ENCODE measurements around the gene TCEAL7. TPM values are rescaled to one million over a fixed set of nuclear protein-coding genes. Genes with fewer than 3 reads are reported as not detected.

The TCEAL7 gene
- total RNA-seq, 1 donor from 2014 or later = 16.5 TPM

- H3K9me3 Mint-ChIP-seq (ENCODE audit: low read depth) = no peaks in the 10 kb centered on the region
- no peak for TF ChIP-seq CTCF (IDR thresholded peaks at IDR 0.05)
- peak overlapping the region; percentile 81 for H3K4me3 Mint-ChIP-seq (ENCODE audit: unreplicated experiment)
- H3K27ac Mint-ChIP-seq (ENCODE audit: unreplicated experiment) = peak overlapping the region; percentile 87
- peaks cover 3% of the 10 kb centered on the region for H3K36me3 Mint-ChIP-seq (ENCODE audit: low read depth)
- H3K27me3 Mint-ChIP-seq (ENCODE audit: low read depth) = no peaks in the 10 kb centered on the region
- peaks cover 22% of the 10 kb centered on the region for H3K4me1 Mint-ChIP-seq (ENCODE audit: low read depth)
- DNase-seq (ENCODE audit: low spot score) = no peak
Observed at GRCh38 chrX:103376979-103377324, 46.9 kb downstream of the TCEAL7 start.

GRCh38 chrX:103378990-103379389, 49.0 kb downstream of the TCEAL7 start:
- no peak for DNase-seq (ENCODE audit: low spot score)
- H3K36me3 Mint-ChIP-seq (ENCODE audit: low read depth) = peaks cover 3% of the 10 kb centered on the region
- peak overlapping the region; percentile 43 for H3K27ac Mint-ChIP-seq (ENCODE audit: unreplicated experiment)
- H3K27me3 Mint-ChIP-seq (ENCODE audit: low read depth) = no peaks in the 10 kb centered on the region
- H3K4me3 Mint-ChIP-seq (ENCODE audit: unreplicated experiment) = no peak overlapping the region
- TF ChIP-seq CTCF (IDR thresholded peaks at IDR 0.05) = no peak
- no peaks in the 10 kb centered on the region for H3K9me3 Mint-ChIP-seq (ENCODE audit: low read depth)
- H3K4me1 Mint-ChIP-seq (ENCODE audit: low read depth) = peaks cover 22% of the 10 kb centered on the region

Other genes starting within 250 kb of the TCEAL7 start
- gene NXF3, start 237.1 kb upstream of the TCEAL7 start, total RNA-seq = 0.10 to 0.75 TPM in 2 of 3 replicates, not detected in the other
- 40.2 to 46.1 TPM (median 45.3 TPM) in 3 replicates for gene BEX4, start 115.1 kb upstream of the TCEAL7 start, total RNA-seq
- gene TCEAL8, start 75.1 kb upstream of the TCEAL7 start, total RNA-seq = 81.0 to 94.3 TPM (median 84.3 TPM) in 3 replicates
- not detected in 3 replicates for gene TCEAL5, start 53.5 kb upstream of the TCEAL7 start, total RNA-seq
- gene BEX2, start 19.2 kb upstream of the TCEAL7 start, total RNA-seq = 1.7 to 7.3 TPM (median 6.9 TPM) in 3 replicates
- 83.5 to 95.6 TPM (median 87.0 TPM) in 3 replicates for gene TCEAL9, start 26.3 kb downstream of the TCEAL7 start, total RNA-seq
- gene BEX3, start 46.3 kb downstream of the TCEAL7 start, total RNA-seq = 139 to 196 TPM (median 148 TPM) in 3 replicates
- 0.41 to 0.56 TPM (median 0.45 TPM) in 3 replicates for gene RAB40A, start 189.2 kb downstream of the TCEAL7 start, total RNA-seq

All from chondrocyte (in vitro differentiated cells).